Stimulated activated CD4-positive, alpha-beta T cell treated with anti-CD3 and anti-CD28 coated beads, Interleukin-1b, Interleukin-23, amount 100 ng/mL, for 48 hours (primary cell): ENCODE measurements around the gene CAVIN2.

Experiments
- DNase-seq: peaks from one replicate; pipeline ENCODE4 v3.0.0-alpha.2; 2020

Gene CAVIN2, protein sequence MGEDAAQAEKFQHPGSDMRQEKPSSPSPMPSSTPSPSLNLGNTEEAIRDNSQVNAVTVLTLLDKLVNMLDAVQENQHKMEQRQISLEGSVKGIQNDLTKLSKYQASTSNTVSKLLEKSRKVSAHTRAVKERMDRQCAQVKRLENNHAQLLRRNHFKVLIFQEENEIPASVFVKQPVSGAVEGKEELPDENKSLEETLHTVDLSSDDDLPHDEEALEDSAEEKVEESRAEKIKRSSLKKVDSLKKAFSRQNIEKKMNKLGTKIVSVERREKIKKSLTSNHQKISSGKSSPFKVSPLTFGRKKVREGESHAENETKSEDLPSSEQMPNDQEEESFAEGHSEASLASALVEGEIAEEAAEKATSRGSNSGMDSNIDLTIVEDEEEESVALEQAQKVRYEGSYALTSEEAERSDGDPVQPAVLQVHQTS

DNA sequence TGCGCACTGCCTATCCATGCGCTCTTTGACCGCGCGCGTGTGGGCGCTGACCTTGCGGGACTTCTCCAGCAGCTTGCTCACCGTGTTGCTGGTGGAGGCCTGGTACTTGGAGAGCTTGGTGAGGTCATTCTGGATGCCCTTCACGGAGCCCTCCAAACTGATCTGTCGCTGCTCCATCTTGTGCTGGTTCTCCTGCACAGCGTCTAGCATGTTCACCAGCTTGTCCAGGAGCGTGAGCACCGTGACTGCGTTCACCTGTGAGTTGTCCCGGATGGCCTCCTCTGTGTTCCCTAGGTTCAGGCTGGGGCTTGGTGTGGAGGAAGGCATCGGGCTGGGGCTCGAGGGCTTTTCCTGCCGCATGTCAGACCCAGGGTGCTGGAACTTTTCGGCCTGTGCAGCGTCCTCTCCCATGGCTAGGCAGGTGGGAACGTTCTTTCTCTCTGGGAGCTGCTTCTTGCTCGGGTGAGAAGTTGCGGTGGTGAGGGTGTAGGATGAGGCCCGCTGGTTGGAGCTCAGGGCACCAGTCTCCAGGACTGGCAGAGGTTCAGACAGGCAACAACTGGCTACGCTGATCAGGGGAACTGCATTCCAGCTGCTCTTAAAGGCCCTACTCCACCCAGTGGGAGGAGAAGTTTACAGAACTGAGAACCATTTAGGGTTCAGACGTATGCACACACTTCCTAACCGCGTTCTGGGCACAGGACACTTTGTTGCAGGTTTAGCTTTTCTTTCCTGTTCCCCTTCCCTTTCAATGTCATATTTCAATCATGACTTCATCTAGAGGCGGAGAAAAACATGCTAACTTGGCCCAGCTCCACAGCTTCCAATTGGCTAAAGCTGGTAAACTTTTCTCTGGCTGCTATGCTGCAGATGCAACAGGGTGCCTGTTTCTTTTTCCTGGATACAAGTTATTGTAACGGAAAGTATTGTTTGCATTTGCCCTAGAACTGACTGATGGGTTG lies at the start of gene CAVIN2:
TSS of gene CAVIN2 (minus strand) at position 574 of the 962 bp plus-strand sequence. CDS start at position 411, 163 bp downstream.
- no peak for DNase-seq

DNA sequence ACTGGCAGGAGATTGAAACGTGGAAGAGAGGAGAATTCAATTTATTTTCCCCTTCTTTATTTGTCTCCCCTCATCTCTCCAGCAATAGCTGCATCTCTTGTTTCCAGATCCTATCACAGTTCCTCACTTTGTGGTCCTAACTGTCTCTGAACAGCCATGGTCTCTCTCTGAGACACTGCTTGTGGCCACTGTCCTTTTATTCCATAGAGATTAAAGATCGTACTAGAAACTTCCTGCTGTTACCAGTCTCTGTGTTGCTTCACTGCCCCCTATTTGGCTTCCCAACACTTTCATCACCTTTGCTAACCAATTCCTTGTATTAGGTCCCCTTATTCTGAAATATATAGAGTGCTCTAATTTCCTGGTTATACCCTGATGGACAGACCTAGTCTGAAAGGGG lies 48.9 kb upstream of the CAVIN2 start:
- DNase-seq, result no peak

DNA sequence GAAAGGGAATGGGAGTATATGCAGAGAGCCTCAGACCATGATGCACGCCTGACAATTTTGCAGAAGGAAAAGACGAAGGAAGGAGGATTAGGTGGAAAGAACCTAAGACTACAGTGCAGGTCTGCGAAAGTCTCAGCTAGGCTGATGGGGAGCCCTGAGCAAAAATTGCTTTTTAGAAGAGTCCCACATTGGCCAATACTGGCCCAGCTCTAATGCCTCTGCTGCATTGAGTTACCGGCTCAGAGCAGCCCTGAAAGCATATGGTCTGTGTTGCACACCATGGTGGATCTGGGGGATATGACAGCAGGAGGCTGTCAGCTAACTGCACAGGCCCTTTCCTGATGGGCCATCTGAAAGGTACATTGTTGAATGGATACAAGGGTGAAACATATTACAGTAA lies 48.3 kb upstream of the CAVIN2 start:
- DNase-seq, result no peak

DNA sequence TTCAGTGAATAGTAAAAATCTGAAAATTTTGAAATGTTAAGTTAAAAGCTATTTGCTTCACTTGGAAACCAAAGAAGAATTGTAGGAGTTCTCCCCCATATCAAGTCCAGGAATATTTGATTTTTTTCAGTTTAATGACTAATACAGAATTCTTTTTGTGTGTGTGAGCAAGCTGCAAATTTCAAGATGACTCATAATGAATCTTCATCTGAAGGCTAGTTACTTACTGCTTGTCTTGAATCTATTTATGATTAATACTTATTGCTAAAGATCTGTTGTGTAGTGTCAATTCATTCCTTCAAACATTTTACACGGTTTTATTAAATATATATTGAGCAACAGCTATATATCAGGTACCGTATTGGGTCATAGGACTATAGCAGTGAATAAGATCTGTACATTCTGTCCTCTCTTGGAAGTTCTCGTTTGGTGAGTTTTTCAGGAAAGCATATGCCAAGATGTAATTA lies 47.8 kb upstream of the CAVIN2 start:
- no peak for DNase-seq

DNA sequence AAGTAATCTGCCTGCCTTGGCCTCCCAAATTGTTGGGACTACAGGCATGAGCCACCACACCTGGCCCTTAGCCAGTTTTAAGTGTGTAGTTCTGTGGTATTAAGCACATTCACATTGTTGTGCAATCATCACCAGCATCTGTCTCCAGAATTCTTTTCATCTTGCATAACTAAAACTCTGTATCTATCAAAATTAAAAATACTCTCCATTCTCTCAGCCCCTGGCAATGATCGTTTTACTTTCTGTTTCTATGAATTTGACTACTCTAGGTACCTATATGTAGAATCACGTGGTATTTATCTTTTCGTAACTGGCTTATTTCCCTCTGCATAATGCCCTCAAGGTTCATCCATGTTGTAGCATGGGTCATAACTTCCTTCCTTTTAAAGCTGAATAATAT lies 45.5 kb upstream of the CAVIN2 start:
- no peak for DNase-seq

DNA sequence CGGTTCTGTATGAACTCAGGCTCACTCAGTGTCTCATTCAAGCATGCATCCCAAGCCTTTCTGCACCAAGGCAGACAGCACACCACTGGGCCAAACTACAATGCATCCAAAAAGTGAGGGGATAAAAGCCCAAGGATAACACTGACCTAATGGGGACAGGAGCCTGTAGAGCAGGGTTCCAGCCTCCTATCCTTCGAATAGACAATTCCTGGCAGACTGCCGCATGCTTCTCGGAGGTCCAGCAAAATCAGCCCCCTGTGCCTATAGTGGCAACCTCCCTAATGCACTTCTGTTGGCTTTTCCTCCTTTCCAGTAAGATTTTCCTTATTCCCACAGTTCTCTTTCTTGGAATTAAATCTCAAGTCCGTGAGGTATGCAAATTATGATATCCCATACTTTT lies 44.8 kb upstream of the CAVIN2 start:
- DNase-seq, result no peak

DNA sequence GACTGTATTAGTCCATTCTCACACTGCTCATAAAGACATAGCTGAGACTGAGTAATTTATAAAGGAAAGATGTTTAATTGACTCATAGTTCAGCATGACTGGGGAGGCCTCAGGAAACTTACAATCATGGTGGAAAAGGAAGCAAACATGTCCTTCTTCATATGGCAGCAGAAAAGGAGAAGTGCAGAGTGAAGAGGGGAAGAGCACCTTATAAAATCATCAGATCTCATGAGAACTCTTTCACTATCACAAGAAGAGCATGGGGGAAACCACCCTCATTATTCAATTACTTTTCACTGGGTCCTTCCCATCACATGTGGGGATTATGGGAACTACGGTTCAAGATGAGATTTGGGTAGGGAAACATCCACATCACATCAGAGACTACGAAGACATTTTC lies 43.0 kb upstream of the CAVIN2 start:
- no peak for DNase-seq

DNA sequence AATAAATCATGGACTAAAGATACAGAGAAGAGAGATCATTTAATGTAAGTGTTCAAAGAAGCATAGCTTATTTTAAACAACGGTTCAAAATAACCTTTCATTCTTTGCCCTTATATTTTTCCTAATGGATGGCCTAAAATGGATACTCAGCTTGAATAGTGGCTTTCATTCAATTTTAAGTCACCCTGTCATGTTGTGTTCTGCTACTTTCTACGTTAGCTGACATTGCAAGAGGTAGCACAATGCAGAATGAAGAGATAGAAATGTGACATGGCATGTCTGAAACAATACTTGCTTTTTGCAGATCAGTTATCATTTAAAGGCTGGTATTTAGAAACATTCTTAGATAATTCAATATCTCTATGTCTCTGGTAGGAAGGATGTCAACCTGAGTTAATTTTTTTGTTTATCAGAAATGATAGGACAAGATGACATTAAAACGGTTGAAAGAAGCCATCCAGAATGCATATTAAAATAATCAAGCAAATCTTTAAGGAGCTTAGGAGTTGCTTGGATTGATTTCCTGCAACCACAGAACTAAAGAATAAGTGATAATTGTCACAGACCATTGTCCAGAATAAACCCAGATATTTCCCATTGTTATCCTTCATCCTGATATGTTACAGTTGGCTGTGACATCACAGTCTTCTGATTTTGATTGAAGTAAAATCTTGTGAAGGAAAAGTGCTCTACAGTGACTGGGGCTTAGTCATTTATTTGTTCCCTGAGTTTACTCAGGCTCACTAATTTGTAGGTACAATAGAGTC lies 41.7 kb upstream of the CAVIN2 start:
- no peak for DNase-seq

DNA sequence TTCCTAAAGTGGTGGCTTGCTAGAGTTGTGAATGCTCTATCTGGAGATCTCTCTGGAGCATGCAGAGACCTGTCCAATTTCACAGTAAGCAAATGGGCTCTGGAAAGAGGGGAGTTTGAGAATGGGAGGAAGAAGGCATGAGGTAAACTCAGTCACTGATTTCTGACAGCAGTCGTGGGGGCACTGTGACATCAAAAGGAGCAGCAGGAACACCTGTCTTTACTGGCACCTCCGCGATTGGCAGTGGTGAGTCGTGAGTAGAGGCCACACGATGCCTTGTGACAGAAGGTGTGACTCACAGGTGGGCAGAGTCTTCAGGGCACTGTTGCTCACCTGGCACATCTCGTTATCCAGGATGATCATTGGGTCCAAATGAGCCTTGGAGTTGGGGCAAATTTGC lies 38.8 kb upstream of the CAVIN2 start:
- DNase-seq, result no peak

DNA sequence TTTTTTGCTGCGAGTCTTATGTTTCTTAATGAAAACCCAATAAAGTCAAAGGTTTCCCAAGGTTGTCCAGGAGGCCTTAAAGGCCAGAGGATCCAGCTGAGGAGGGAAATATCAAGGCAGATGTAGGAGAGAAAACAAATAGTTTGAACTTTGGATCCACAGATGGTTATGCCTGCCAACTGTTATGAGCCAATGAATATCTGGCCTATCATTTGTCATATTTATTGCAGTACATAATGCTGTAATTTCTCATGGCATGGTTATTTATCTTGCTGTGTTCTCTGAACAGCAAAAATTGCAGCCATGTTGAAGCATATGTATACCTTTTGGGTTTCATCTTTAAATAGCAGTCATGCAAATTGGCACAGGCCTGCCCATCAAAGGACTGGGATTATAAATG lies 38.2 kb upstream of the CAVIN2 start:
- DNase-seq, result no peak

DNA sequence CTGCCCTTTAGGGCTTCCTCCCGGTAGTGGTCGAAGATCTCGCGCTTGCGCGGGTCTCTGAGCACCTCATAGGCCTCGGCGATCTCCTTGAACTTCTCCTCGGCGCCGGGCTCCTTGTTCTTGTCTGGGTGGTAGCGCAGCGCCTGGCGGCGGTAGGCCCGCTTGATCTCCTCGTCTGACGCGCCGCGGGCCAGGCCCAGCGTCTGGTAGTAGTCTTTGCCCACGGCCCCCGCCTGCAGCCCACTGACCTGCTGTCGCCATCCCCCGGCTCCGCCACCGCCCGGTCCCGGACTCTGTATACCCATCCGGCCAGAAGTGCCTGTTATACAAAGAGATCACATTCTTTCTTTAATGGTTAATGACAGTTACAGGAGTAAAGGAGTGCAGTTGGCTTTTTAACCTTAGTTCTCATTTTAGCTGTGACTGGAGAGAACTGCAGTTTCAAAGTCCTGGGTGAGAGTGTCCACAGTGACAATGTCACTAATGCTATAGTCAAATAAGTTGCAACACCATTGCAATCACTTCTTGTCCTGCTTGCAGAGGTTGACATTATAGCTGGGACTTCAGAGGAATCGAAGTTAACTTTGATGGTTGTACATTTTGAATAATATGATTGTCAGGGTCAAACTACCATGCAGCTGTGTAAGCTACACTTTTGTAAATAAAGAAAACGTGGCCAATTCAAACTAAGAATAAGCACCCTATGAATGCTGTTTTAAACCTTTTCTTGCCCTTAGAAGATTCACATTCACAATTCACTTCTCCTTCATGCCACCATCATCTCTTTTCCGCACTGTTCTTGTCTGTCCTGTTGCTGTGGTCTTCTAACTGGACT lies 35.3 kb upstream of the CAVIN2 start:
- no peak for DNase-seq

DNA sequence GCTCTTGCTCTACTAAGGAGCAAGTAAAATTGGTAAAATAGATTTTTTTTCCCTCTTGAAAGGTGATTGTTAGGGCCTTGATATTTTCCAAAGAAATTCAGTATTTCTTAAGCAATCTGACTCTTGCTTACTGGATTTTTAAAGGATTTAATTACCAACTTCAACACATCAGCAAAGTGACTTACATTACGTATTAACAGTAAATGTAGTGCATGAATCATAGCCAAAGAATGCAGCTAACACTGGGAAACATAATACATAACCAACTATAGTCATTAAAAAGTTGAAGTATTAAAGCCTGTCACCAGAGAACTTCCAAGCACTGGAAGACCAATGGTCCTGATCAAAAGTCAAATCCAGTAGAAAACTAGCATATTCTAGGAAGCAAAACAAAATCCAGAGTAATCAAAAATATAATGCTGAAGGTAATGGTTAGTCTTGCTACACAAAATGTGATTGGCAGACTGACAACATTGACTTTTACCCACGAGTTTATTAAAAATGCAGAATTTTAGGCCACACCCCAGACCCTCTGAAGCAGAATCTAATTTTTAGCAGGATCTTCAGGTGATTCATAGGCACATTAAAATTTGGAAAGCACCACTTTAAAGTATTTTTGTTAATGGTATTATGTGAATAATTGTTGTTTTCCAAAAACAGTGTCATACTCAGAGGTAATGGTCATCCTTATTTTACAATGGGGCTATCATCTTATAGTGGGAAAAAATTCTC lies 31.8 kb upstream of the CAVIN2 start:
- no peak for DNase-seq

DNA sequence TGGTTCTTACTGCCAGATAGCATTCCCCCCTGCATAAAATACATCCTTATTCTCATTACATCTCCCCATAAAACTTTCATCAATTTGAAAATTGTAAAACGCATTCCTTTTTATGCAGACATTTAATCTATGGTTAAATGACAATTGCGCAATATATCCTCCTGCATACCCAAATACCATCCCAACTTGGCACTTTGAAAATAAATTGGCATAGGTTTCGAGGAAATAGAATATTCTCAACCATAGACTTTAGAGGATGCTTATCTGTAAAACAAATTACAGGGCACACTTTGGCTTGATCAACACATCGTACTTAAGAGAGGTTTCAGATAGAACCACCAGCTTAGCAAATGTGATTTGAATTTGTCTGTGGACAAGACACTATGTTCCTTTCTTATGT lies 31.0 kb upstream of the CAVIN2 start:
- no peak for DNase-seq

DNA sequence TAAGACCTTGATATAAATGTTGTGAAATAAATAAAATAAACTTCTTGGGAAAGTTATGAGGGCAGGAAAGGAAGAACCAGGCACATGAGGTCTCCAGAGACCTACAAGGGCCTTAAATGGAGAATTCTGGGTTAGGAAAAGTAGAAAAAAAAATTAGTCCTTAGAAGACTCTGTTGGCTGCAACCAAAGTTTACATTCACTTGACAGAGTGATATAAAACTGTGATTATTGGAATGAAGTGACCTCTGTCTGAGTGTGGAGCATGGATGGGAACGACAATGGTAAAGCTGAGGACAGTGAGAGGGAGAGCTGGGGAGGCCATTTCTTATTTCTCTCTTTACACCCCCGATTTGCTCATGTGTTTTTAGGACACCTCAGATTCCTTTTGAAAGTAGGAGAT lies 29.0 kb upstream of the CAVIN2 start:
- DNase-seq, result no peak

DNA sequence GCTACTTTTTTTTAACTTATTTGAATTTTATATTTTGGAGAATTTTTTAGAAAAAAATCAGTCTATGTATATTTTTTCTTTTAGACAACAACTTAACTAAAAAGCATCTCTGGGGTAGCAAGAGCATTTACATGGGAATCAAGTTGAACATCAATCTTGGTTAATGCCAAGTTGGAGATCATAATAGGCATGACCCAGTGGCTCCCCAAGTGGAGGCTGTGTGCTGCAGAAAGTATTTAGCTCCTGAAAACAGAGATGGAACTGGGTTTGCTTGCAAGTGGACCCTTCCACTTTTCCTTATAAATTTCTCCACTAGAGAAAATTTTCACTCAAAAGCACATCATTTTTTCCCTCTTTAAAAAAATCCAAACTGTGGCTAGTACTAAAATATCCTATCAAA lies 23.9 kb upstream of the CAVIN2 start:
- no peak for DNase-seq

DNA sequence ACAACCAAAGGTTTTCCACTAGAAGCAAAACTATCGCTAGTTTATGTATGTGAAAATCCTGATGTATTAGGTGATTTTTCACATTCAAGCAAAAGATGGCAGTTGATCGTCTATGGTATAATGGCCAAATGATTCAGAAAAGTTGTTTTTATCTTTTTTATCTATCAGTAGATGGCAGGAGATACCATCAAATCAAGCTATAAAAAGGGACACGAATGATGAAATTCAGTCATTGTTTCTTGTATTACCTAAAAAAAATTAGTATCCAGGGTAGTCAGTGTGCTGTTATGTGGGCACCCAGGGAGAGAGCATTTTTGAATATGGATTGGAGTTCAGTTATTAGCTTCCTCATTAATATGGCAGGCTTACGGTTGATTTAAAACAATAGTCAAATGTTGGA lies 22.9 kb upstream of the CAVIN2 start:
- no peak for DNase-seq

DNA sequence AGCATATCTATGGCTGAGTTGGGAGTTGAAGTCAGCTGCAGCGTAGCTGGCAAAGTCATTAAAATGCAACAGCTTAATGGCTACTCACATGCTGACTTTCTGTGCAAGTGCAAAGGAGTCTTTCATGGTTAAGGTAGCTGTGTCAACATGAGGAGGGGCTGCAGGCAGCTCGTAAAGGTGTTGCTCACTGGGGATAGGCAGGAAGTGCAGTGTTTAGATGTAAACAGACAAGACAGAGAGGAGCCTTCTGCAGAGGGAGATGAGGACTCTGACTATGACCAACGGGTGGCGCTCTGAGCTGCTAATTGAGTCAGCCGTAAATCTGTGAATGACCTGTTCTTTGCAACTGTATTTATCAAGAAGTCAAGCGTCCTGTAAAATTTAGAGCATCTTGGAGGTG lies 22.3 kb upstream of the CAVIN2 start:
- no peak for DNase-seq

DNA sequence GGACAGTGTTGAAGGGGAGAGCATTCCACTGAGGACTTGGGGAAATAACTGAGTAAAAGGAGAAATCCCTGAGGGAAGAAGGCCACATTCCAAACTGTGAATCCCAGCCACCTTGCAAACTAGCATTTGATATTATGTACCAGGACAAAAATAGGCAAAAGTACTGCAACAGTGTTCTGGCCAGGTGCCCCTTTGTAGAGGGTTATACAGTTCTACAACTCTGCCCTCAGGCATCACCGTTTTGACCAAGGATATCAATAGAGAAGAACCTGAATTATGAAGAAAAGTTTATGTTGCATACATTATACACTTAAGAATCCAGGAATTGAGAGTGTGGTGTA lies 20.6 kb upstream of the CAVIN2 start:
- DNase-seq, result no peak

DNA sequence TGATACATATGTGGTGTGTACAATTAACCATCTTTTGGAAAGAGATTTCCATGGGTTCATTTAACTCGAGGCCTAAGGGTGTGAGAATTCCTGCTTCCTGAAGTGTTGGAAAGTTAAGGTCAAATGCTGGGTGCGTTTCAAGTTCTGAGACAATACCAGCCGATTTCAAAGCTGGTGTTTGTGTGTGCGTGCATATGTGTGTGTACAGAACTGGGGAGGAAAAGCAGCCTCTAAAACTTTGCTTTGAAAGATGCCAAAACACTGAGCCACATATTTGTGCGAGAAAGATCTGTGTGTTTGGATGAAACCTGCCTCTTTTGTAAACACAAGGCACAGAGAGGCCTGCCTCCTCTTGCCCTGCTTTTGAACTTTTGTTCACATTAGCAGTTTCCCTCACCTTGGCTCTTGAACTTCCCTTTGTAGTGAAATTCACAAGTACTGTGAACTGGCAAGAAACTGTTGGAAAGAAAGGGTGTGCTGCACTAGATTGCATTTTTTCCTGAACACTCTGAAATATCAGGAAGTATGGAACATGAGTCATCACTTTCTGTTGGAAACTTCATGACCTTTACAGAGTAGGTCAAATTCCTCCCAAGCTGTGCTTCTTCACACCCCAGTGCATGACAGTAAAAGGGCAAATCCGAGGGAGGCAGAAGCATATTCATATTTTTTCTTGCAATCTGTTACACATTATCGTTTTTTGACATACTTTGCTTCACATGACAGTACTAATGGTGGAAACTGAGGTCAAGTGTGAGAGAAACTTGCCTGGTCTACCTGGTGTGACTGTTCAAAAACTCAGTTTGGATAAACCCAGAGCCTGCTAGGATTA lies 20.0 kb upstream of the CAVIN2 start:
- no peak for DNase-seq

DNA sequence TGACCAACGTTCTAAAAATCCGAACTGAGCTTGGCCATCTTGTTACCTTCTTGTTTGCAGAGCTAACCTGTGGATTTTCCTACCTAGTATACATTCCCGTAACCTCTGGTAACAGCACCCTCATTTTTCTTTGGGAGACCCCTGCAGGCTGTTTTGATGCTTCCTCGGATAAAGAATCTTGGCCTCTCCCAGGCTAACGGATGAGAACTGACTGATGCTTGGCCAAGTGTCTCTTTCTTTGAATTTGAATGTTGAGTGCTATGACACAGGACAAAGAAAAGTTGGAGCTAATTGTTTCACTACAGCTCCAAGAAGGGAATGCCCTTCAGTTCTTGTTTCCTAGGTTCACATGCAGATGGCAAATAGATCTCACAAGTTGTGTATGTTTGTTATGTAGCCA lies 19.3 kb upstream of the CAVIN2 start:
- no peak for DNase-seq
